Skin epidermis (tissue), 12 donors: ENCODE data around the gene KSR2.

Experiments used
- H3K27ac ChIP-seq, 21 experiments: fragments of 200-600 bp; sonication (generic) in 11 of 21; one replicate each; pipeline ENCODE4 v1.5.0; 2020; ENCODE audit warnings: mild to moderate bottlenecking in 3 of 21, inconsistent platforms in 2 of 21, moderate library complexity in 2 of 21
- H3K4me3 ChIP-seq, 7 experiments: fragments of 200-600 bp; sonication (generic) in 2 of 7; one replicate each; pipeline ENCODE4 v1.5.0; 2020; ENCODE audit warnings: inconsistent platforms in 2 of 7, mild to moderate bottlenecking in 2 of 7, moderate library complexity in 1 of 7

Gene KSR2

DNA sequence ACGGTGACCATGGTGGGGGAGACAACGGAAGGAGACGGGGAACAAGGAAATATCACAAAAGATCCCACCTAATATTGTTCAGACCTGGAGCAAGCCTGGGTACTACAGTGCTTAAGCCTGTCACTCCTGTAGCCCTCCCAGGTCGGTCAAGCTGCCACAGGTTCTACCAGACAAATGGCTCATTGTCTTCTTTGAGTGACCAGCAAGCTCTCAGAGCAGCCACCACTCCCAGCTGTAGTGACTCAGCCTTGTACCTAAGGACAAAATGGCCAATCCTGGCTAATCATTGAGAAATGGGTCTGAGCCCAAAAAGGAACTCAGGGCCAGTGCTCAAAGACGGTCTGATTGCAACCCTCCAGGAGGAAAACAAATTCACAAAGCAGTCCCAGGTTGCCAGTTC is 368.9 kb downstream of the KSR2 start:
- Histone ChIP-seq H3K27ac (no peak overlapping the region), H3K4me3 (no peak overlapping the region)

DNA sequence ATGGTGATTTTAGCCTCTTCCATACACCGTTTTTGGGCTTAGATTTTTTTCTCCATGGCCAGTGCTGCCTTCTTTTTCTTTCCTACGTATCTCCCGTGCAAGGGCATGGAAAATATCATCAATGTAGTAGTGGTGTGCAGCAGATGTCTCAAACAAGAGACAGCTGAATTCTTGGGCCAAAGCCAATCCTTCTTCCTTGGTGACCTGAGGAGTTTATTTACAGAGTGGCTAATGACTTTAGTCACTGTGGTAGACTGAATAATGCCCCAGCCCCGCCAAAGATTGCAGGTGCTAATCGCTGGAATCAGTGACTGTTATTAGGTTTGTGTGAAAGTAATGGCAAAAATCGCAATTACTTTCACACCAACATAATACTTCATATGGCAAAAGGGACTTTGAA is 371.8 kb downstream of the KSR2 start:
- H3K4me3 ChIP-seq: no peak overlapping the region
- no peak overlapping the region for H3K27ac ChIP-seq

- Histone ChIP-seq H3K27ac (no peak overlapping the region), H3K4me3 (no peak overlapping the region)
Measured at GRCh38 chr12:117595751-117596150, 373.0 kb downstream of the KSR2 start.

GRCh38 chr12:117594481-117594880 is 374.3 kb downstream of the KSR2 start:
- H3K27ac ChIP-seq: no peak overlapping the region
- no peak overlapping the region for H3K4me3 ChIP-seq

DNA sequence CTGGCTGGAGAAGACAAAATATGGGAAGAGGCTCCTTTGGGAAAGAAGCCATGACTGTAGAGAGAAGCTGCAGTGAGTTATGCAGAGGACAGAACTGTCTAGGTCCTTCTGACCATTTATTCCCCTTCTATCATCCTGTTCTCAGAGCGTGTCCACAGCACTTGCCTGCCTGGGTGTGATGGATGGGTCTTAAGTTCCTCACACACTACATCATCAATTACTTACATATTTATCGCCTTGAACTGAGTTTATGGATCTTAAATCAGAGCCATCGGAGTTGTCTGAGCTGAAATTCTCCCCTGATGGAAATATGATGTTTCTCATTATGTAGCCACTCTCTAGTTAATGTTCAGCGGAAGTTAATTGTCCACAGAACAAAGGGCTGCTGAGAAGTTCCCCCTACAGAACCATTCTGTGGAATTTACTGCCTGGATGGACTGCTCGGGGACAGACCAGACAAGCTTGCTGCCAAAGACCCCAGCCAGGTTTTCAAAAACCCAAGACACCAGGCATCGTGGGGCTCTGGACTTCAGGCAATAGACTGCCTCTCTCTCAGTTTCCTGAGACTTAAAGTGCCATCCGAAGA is 374.9 kb downstream of the KSR2 start:
- no peak overlapping the region for H3K4me3 ChIP-seq

GRCh38 chr12:117592588-117593305 is 376.0 kb downstream of the KSR2 start:
- H3K4me3 ChIP-seq: no peak overlapping the region
- H3K27ac ChIP-seq: no peak overlapping the region

More for the DNA sequence above, 374.9 kb downstream of the KSR2 start:
- H3K27ac ChIP-seq: no peak overlapping the region

GRCh38 chr12:117590999-117591398 is 377.8 kb downstream of the KSR2 start:
- no peak overlapping the region for H3K27ac ChIP-seq
- no peak overlapping the region for H3K4me3 ChIP-seq

- Histone ChIP-seq H3K27ac (no peak overlapping the region), H3K4me3 (no peak overlapping the region)
Measured at GRCh38 chr12:117590386-117590785, 378.4 kb downstream of the KSR2 start.

- H3K4me3 ChIP-seq: no peak overlapping the region
Measured at GRCh38 chr12:117589021-117589420, 379.8 kb downstream of the KSR2 start.

DNA sequence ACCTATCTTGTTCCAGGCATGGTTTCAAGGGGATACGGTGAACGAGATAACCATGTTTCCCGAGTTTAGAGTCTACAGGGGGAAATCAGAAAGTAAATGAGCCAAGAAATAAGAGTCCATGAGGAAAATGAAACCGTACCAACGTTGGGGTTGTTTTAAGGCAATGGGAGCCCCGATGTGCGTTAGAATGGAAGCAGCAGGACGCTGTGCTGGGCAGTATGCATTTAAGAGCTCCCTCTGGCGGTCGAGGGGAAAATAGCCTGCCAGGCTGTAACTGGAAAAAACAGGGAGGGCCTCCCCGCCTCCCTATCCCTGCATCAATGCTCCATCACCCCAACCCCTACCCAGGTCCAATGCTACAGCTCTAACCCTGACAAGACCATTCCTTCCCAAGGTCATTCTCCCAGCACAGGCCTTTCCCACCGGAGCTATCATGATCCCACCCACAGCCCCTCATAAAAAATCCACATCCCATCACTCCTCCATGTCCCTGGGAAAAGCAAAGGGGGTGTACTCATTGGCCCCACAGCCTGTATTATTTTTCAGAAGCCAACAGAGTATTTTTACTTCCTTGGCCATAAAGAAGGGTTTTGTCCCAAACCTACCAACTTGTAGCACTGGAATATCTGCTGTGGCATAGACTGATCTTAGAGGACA is 381.0 kb downstream of the KSR2 start:
- no peak overlapping the region for H3K4me3 ChIP-seq
- no peak overlapping the region for H3K27ac ChIP-seq

More at GRCh38 chr12:117589021-117589420, 379.8 kb downstream of the KSR2 start:
- H3K27ac ChIP-seq: no peak overlapping the region

DNA sequence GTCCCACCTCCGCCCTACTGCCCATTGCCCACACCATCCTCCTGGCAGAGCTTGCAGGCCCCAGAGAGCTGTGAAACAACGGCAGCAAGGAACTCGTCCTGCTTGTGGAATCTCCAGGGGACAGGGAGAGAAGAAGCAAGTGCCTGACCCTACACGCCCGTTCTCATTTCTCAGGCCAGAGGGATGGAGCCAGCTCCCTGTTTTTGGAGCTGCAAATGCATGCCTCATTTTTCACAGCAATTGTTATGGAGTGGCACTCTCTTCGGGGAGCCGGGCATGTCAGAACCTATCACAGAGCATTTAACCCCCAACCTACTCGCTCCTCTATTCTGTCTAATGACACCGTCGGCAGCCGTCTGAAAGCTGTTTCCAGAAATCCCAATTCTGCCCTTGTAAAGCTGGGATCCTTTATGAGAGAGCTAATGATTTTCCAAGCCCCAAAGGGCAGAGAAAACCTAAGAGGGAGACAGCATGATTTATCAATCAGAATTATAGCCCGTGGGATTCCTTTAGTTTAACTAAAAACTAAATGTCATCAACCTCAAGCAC is 385.0 kb downstream of the KSR2 start:
- H3K27ac ChIP-seq: peak overlapping the region in 1 of 21 experiments; percentile 21
- no peak overlapping the region for H3K4me3 ChIP-seq

GRCh38 chr12:117583092-117583491 is 385.7 kb downstream of the KSR2 start:
- H3K27ac ChIP-seq: no peak overlapping the region
- no peak overlapping the region for H3K4me3 ChIP-seq

GRCh38 chr12:117582135-117582784 is 386.5 kb downstream of the KSR2 start:
- H3K4me3 ChIP-seq: no peak overlapping the region
- H3K27ac ChIP-seq: no peak overlapping the region

- H3K4me3 ChIP-seq: no peak overlapping the region
- no peak overlapping the region for H3K27ac ChIP-seq
Measured at GRCh38 chr12:117580718-117581062, 388.1 kb downstream of the KSR2 start.

- Histone ChIP-seq H3K27ac (no peak overlapping the region), H3K4me3 (no peak overlapping the region)
Measured at GRCh38 chr12:117580015-117580717, 388.6 kb downstream of the KSR2 start.

- H3K4me3 ChIP-seq: no peak overlapping the region
- H3K27ac ChIP-seq: no peak overlapping the region
Measured at GRCh38 chr12:117577122-117577657, 391.6 kb downstream of the KSR2 start.

- Histone ChIP-seq H3K27ac (no peak overlapping the region), H3K4me3 (no peak overlapping the region)
Measured at GRCh38 chr12:117576053-117576452, 392.7 kb downstream of the KSR2 start.

GRCh38 chr12:117574655-117575054 is 394.1 kb downstream of the KSR2 start:
- no peak overlapping the region for H3K27ac ChIP-seq
- no peak overlapping the region for H3K4me3 ChIP-seq

DNA sequence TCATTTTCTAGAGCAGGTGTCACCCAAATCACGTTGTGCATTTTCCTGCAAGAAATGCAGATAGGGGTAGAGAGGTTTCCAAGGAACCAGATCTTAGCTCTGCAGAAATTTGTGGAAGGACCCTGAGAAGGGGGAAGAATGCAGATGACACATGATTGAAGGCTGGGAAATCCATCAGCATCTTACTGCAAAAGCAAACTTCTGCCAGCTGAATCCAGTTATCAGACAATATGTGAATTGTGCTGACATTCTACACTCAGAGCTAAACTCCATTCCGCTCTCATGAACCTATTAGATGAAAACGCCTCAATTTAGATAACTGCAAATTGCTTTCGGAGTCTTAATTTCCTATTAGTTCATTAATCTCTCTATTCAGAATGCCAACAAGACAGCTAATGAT is 396.0 kb downstream of the KSR2 start:
- Histone ChIP-seq H3K27ac (no peak overlapping the region), H3K4me3 (no peak overlapping the region)

- Histone ChIP-seq H3K4me3 (no peak overlapping the region), H3K27ac (no peak overlapping the region)
Measured at GRCh38 chr12:117571321-117571720, 397.5 kb downstream of the KSR2 start.
